Measurements from ENCODE around the gene JHY. TPM values are rescaled to one million over a fixed set of nuclear protein-coding genes. Genes with fewer than 3 reads are reported as not detected.

Gene JHY
- total and polyA plus RNA-seq, 2 of the 8 experiments (the other 6 are each of a cell fraction or from before 2014, with no cell fraction given): 0.29 to 0.91 TPM

DNA sequence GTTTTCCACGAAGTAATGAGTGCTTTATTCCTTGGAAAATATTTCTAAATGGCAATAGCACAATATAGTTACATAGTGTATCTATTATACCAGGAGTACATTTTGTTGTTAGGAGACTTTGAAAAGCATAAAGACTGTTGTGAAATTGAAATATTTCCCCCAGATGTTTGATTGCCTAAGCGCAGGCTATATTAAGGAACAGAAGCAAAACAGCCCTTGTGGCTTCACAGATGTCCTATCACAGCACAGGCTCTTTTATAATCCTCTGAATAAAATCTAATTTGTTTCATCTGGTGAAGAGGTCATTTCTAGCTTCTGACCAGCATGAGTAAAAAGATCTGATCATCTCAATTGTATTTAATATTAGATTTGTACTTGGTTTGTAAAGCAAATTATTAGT lies 50.9 kb downstream of the JHY start:
- CTCF ChIA-PET (ENCODE audit: partially characterized antibody): interaction anchor here (0.6 to 1.5 kb wide), 6 partner anchors 10 to 136 kb away, joined by 3 to 7 read pairs (median 4); no protein-coding TSS in a partner anchor
- no peak overlapping the region for H3K14ac ChIP-seq (ENCODE audit: insufficient read length)
- H3K4me3 ChIP-seq (ENCODE audit: extremely low read depth in 1 of 4, insufficient read depth in 2 of 4, low read depth in 3 of 4, low read length in 4 of 4): no peak overlapping the region
- no peak overlapping the region for H2BK120ac ChIP-seq (replicated peaks; ENCODE audit: low read depth, low read length)
- no peak overlapping the region for H2BK15ac ChIP-seq (ENCODE audit: low read length)
- no peak overlapping the region for H3K18ac ChIP-seq (ENCODE audit: extremely low read depth, low read length)
- no peaks in the 10 kb centered on the region for H3K27me3 ChIP-seq (replicated peaks in 1 of 4; ENCODE audit: control insufficient read depth in 3 of 4, extremely low read depth in 1 of 4, insufficient read depth in 3 of 4, low read length in 3 of 4)
- H4K5ac ChIP-seq (ENCODE audit: insufficient read length, low read depth, low read length): no peak overlapping the region
- no peak overlapping the region for H3K23ac ChIP-seq (ENCODE audit: insufficient read length)
- TF ChIP-seq HDAC2 (IDR thresholded peaks at IDR 0.05; ENCODE audit: borderline replicate concordance in 1 of 2, low read depth in 2 of 2, low read length in 2 of 2) (no peak), RBBP5 (IDR thresholded peaks at IDR 0.05; ENCODE audit: borderline replicate concordance, low read depth, low read length) (no peak), KDM4A (IDR thresholded peaks at IDR 0.05; ENCODE audit: low read depth, low read length, severe bottlenecking) (no peak), CHD1 (IDR thresholded peaks at IDR 0.05; ENCODE audit: low read depth, low read length) (no peak), POU5F1 (IDR thresholded peaks at IDR 0.05; ENCODE audit: low read depth, low read length) (no peak)
- H4K20me1 ChIP-seq (replicated peaks in 1 of 2; ENCODE audit: control insufficient read depth in 1 of 2, insufficient read depth in 2 of 2, low read length in 2 of 2): no peaks in the 10 kb centered on the region
- no peak overlapping the region for H3K4ac ChIP-seq (replicated peaks; ENCODE audit: insufficient read length, low read depth, low read length)
- peaks cover 0 to 2% (median 0%) of the 10 kb centered on the region in 4 experiments; a peak in 1 of 7 replicates for H3K4me1 ChIP-seq (replicated peaks in 1 of 4; ENCODE audit: control insufficient read depth in 3 of 4, insufficient read depth in 4 of 4, low read length in 3 of 4)
- H2BK5ac ChIP-seq (ENCODE audit: low read depth, low read length): no peak overlapping the region
- H2AK5ac ChIP-seq (ENCODE audit: low read depth, low read length): no peak overlapping the region
- H3K23me2 ChIP-seq (ENCODE audit: low read depth, low read length): no peaks in the 10 kb centered on the region
- H3K56ac ChIP-seq (replicated peaks; ENCODE audit: insufficient read length, low read depth, low read length): no peak overlapping the region
- no peak overlapping the region for H4K91ac ChIP-seq (replicated peaks; ENCODE audit: insufficient read length, low read length)
- no peaks in the 10 kb centered on the region for H3K79me2 ChIP-seq (ENCODE audit: control insufficient read depth in 1 of 2, insufficient read depth in 2 of 2, low read length in 2 of 2)
- no peak overlapping the region for H3K4me2 ChIP-seq (ENCODE audit: insufficient read depth in 1 of 2, low read depth in 2 of 2, low read length in 2 of 2)
- no peak overlapping the region for H2BK12ac ChIP-seq (ENCODE audit: low read depth, low read length)
- H3K36me3 ChIP-seq (ENCODE audit: control insufficient read depth in 2 of 4, insufficient read depth in 4 of 4, low read length in 3 of 4): no peaks in the 10 kb centered on the region
- no peak overlapping the region for H4K8ac ChIP-seq (ENCODE audit: extremely low read depth, insufficient read depth, low read length)
- POLR2A ChIA-PET (ENCODE audit: partially characterized antibody): no interaction called here
- no peaks in the 10 kb centered on the region for H3K9me3 ChIP-seq (ENCODE audit: insufficient read depth in 2 of 2, low read depth in 1 of 2, low read length in 1 of 2)
- no peak overlapping the region for H3K27ac ChIP-seq (ENCODE audit: low read depth, low read length)
- DNase-seq (ENCODE audit: low read depth in 1 of 2, low spot score in 2 of 2) (no peak), FAIRE-seq (no peak)
- no peak overlapping the region for H2BK20ac ChIP-seq (ENCODE audit: low read length)
- no peak overlapping the region for H2AFZ ChIP-seq (ENCODE audit: low read length)
- 55% methylated on average over 2 of the region's 2 CpGs; no CpG with 5 or more reads in 1 of the 2 experiments for WGBS, 2 experiments (ENCODE audit: extremely low coverage in 1 of 2, insufficient coverage in 1 of 2, insufficient read length in 1 of 2, insufficient replicate concordance in 2 of 2, low coverage in 1 of 2, low lambda C conversion rate in 2 of 2, missing lambda C conversion rate in 1 of 2)
- no peaks in the 10 kb centered on the region for H3K79me1 ChIP-seq (ENCODE audit: low read depth, low read length)
- no peak overlapping the region for H3K9ac ChIP-seq (replicated peaks in 1 of 4; ENCODE audit: extremely low read depth in 1 of 4, low read depth in 3 of 4, low read length in 3 of 4)

Measured in H1 (cell line).